HEK293 (cell line): ENCODE results near the gene UGT2B10.

Experiments
- KLF9 ChIP-seq: fragments of 450-650 bp; formaldehyde crosslinking; IDR thresholded peaks from 2 replicates; pipeline ENCODE4 v1.5.1; 2016; ENCODE audit warnings: missing biosample characterization, missing genetic modification characterization, low read depth
- ZBTB20 ChIP-seq: fragments of 450-650 bp; formaldehyde crosslinking; IDR thresholded peaks from 2 replicates; pipeline ENCODE4 v1.5.1; 2016; ENCODE audit warnings: missing biosample characterization, missing genetic modification characterization
- ZNF114 ChIP-seq: fragments of 450-650 bp; formaldehyde crosslinking; IDR thresholded peaks from 2 replicates; pipeline ENCODE4 v1.5.0; 2017; ENCODE audit warnings: missing biosample characterization, missing genetic modification characterization
- ZNF239 ChIP-seq: fragments of 450-650 bp; formaldehyde crosslinking; IDR thresholded peaks from 2 replicates; pipeline ENCODE4 v1.5.1; 2016; ENCODE audit warnings: missing biosample characterization, missing genetic modification characterization
- ZSCAN5A ChIP-seq: fragments of 450-650 bp; formaldehyde crosslinking; IDR thresholded peaks from 2 replicates; pipeline ENCODE4 v1.5.1; 2016; ENCODE audit warnings: missing biosample characterization, missing genetic modification characterization
- ZXDB ChIP-seq: fragments of 450-650 bp; formaldehyde crosslinking; IDR thresholded peaks from 2 replicates; pipeline ENCODE4 v1.5.1; 2016; ENCODE audit warnings: missing biosample characterization, missing genetic modification characterization

- TF ChIP-seq ZNF239 (tag by site-specific recombination) (no peak), ZXDB (no peak), ZNF114 (tag by site-specific recombination) (no peak), ZSCAN5A (tag by site-specific recombination) (no peak), ZBTB20 (tag by site-specific recombination) (no peak), KLF9 (tag by site-specific recombination) (no peak)
These were observed 40.0 kb downstream of the UGT2B10 start for GRCh38 chr4:68855771-68856170.
